H9 (cell line): ENCODE measurements around the gene IDH1. TPM values are rescaled to one million over a fixed set of nuclear protein-coding genes. Genes with fewer than 3 reads are reported as not detected.

Experiments
- DNase-seq: peaks from one replicate; pipeline ENCODE4 v3.0.0-alpha.2; 2017
- H2AFZ ChIP-seq: one replicate; pipeline ENCODE4 v1.6.1; 2013; ENCODE audit warnings: mild to moderate bottlenecking, low read length, control low read depth, moderate library complexity
- H2AK5ac ChIP-seq: 2 replicates; pipeline ENCODE4 v1.6.1; 2013; ENCODE audit warnings: low read length, control low read depth, mixed read lengths; ENCODE audit not compliant: insufficient read length
- H2BK120ac ChIP-seq: one replicate; pipeline ENCODE4 v1.6.1; 2013; ENCODE audit warnings: low read depth, mild to moderate bottlenecking, low read length, control low read depth, inconsistent platforms; ENCODE audit not compliant: poor library complexity, severe bottlenecking
- H2BK12ac ChIP-seq: 2 replicates; pipeline ENCODE4 v1.6.1; 2013; ENCODE audit warnings: low read length, control low read depth, mixed read lengths, low read depth; ENCODE audit not compliant: insufficient read length
- H2BK15ac ChIP-seq: 2 replicates; pipeline ENCODE4 v1.6.1; 2013; ENCODE audit warnings: low read depth, low read length, control low read depth
- H2BK20ac ChIP-seq: one replicate; pipeline ENCODE4 v1.6.1; 2013; ENCODE audit warnings: low read depth, mild to moderate bottlenecking, low read length, control low read depth, inconsistent platforms; ENCODE audit not compliant: poor library complexity, severe bottlenecking
- H2BK5ac ChIP-seq: 2 replicates; pipeline ENCODE4 v1.6.1; 2013; ENCODE audit warnings: low read length, control low read depth, mixed read lengths; ENCODE audit not compliant: insufficient read length
- H3K14ac ChIP-seq: 2 replicates; pipeline ENCODE4 v1.6.1; 2013; ENCODE audit warnings: low read length, control low read depth; ENCODE audit not compliant: insufficient read depth
- H3K18ac ChIP-seq: 2 replicates; pipeline ENCODE4 v1.6.1; 2013; ENCODE audit warnings: low read depth, mild to moderate bottlenecking, mixed read lengths, low read length, control low read depth; ENCODE audit not compliant: insufficient read length
- H3K23ac ChIP-seq: 2 replicates; pipeline ENCODE4 v1.6.1; 2013; ENCODE audit warnings: low read length, control low read depth, mixed read lengths, low read depth; ENCODE audit not compliant: insufficient read length
- H3K23me2 ChIP-seq: 2 replicates; pipeline ENCODE4 v1.6.1; 2013; ENCODE audit warnings: low read depth, mild to moderate bottlenecking, mixed read lengths, low read length, control low read depth; ENCODE audit not compliant: insufficient read length, poor library complexity, severe bottlenecking
- H3K27ac ChIP-seq: 2 replicates; pipeline ENCODE4 v1.5.1; 2013; ENCODE audit warnings: low read length, control low read depth, mixed read lengths, low read depth; ENCODE audit not compliant: insufficient read length
- H3K27me3 ChIP-seq: 2 replicates; pipeline ENCODE4 v1.6.1; 2013; ENCODE audit warnings: low read length, control low read depth, inconsistent platforms; ENCODE audit not compliant: insufficient read depth
- H3K4ac ChIP-seq: 2 replicates; pipeline ENCODE4 v1.6.1; 2013; ENCODE audit warnings: low read depth, mild to moderate bottlenecking, control low read depth, inconsistent platforms, low read length, moderate library complexity
- H3K4me1 ChIP-seq: 2 replicates; pipeline ENCODE4 v1.6.1; 2013; ENCODE audit warnings: low read length, control low read depth, inconsistent platforms; ENCODE audit not compliant: insufficient read depth
- H3K4me2 ChIP-seq: 2 replicates; pipeline ENCODE4 v1.6.1; 2013; ENCODE audit warnings: low read length, control low read depth, mixed read lengths; ENCODE audit not compliant: insufficient read length, insufficient read depth
- H3K56ac ChIP-seq: 2 replicates; pipeline ENCODE4 v1.6.1; 2013; ENCODE audit warnings: low read depth, mild to moderate bottlenecking, mixed read lengths, low read length, control low read depth; ENCODE audit not compliant: insufficient read length
- H3K79me1 ChIP-seq: 2 replicates; pipeline ENCODE4 v1.6.1; 2013; ENCODE audit warnings: low read depth, mild to moderate bottlenecking, moderate library complexity, low read length, control low read depth, inconsistent platforms; ENCODE audit not compliant: insufficient read depth, poor library complexity, severe bottlenecking
- H3K79me2 ChIP-seq: 2 replicates; pipeline ENCODE4 v1.6.1; 2013; ENCODE audit warnings: low read length, control low read depth, inconsistent platforms; ENCODE audit not compliant: insufficient read depth
- H3K9ac ChIP-seq: 2 replicates; pipeline ENCODE4 v1.6.1; 2013; ENCODE audit warnings: low read length, control low read depth, mixed read lengths; ENCODE audit not compliant: insufficient read length; ENCODE audit errors: extremely low read depth
- H3K9me3 ChIP-seq: one replicate; pipeline ENCODE4 v1.6.1; 2013; ENCODE audit warnings: low read depth, low read length, inconsistent platforms; ENCODE audit not compliant: control insufficient read depth
- H3T11ph ChIP-seq: one replicate; pipeline ENCODE4 v1.6.1; 2013; ENCODE audit warnings: mild to moderate bottlenecking, low read length, control low read depth, inconsistent platforms
- H4K20me1 ChIP-seq: one replicate; pipeline ENCODE4 v1.6.1; 2013; ENCODE audit not compliant: control insufficient read depth, insufficient read length, insufficient read depth
- H4K5ac ChIP-seq: 2 replicates; pipeline ENCODE4 v1.6.1; 2013; ENCODE audit warnings: low read depth, mild to moderate bottlenecking, mixed read lengths, low read length, control low read depth; ENCODE audit not compliant: insufficient read length
- H4K8ac ChIP-seq: replicated peaks from 2 replicates; pipeline ENCODE4 v1.6.1; 2013; ENCODE audit warnings: low read length, control low read depth, mixed read lengths, low read depth; ENCODE audit not compliant: insufficient read length
- H4K91ac ChIP-seq: 2 replicates; pipeline ENCODE4 v1.6.1; 2013; ENCODE audit warnings: low read depth, mild to moderate bottlenecking, moderate library complexity, mixed read lengths, low read length, control low read depth; ENCODE audit not compliant: insufficient read length
- H3K27ac Mint-ChIP-seq, 3 experiments: 2 replicates in 2 of 3; 3 replicates in 1 of 3; pipeline ENCODE4 v1.8.0; 2020 to 2021; ENCODE audit warnings: mixed read lengths in 3 of 3, mild to moderate bottlenecking in 1 of 3, moderate library complexity in 1 of 3
- H3K27me3 Mint-ChIP-seq: 2 replicates; pipeline ENCODE4 v1.8.0; 2021; ENCODE audit warnings: low read depth, mild to moderate bottlenecking, moderate library complexity, mixed read lengths
- H3K36me3 Mint-ChIP-seq, 3 experiments: 2 replicates in 2 of 3; 3 replicates in 1 of 3; pipeline ENCODE4 v1.8.0; 2020 to 2021; ENCODE audit warnings: low read depth in 3 of 3, mixed read lengths in 3 of 3; ENCODE audit not compliant: insufficient read depth in 1 of 3
- H3K4me1 Mint-ChIP-seq, 2 experiments: 2 replicates each; pipeline ENCODE4 v1.8.0; 2020; ENCODE audit warnings: mixed read lengths in 2 of 2
- H3K4me3 Mint-ChIP-seq, 2 experiments: 2 replicates in 1 of 2; 3 replicates in 1 of 2; pipeline ENCODE4 v1.8.0; 2020 to 2021; ENCODE audit warnings: mild to moderate bottlenecking in 2 of 2, mixed read lengths in 2 of 2, moderate library complexity in 1 of 2
- H3K9me3 Mint-ChIP-seq, 2 experiments: 2 replicates in 1 of 2; 3 replicates in 1 of 2; pipeline ENCODE4 v1.8.0; 2020; ENCODE audit warnings: mild to moderate bottlenecking in 2 of 2, mixed read lengths in 2 of 2, moderate library complexity in 1 of 2
- WGBS: extraction: QIAGEN DNeasy Blood & Tissue Kit; methylation state at CpG from one replicate; pipeline ENCODE4 v1.1.7; 2013; ENCODE audit warnings: missing lambda C conversion rate, low lambda C conversion rate, mixed read lengths; ENCODE audit not compliant: insufficient read length; ENCODE audit errors: extremely low coverage; 5-methylcytosine and 5-hydroxymethylcytosine counted together
- total RNA-seq: library from RNA; stranded (reverse); gene quantifications from 2 replicates; pipeline ENCODE4 v1.2.1, GENCODE V29; 2021
- TF ChIP-seq, protein P1 (sequence below): fragments of 200-600 bp; sonication (generic); conservative IDR thresholded peaks from 3 replicates; pipeline ENCODE4 v1.8.0; 2021; ENCODE audit warnings: antibody characterized with exemption, mild to moderate bottlenecking

The IDH1 gene
- total RNA-seq, 1 experiment from 2014 or later = 234 TPM

DNA sequence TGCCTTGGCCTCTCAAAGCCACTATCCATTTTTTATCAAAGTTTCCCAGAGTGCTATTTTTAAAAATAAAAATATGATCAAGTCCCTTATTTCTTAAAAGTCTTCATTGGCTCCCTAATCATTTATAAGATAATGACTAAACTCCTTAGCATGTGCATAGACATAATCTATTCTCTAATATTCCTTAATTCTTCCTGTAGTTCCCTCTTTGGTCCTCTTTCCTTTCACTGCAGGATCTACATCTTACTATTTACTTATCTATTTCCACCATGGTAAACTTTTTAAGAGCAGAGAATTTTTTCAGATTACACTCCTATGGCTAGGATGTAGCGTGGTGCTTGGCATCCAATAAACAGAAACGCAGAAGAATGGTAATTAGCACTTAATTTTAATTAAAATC, 19.0 kb downstream of the IDH1 start:
- no peak overlapping the region for H4K5ac ChIP-seq
- H3K23me2 ChIP-seq = no peaks in the 10 kb centered on the region
- H3K79me1 ChIP-seq = no peaks in the 10 kb centered on the region
- Mint-ChIP-seq H3K36me3 (peaks cover 45 to 55% (median 55%) of the 10 kb centered on the region in 3 experiments), H3K4me1 (no peaks in the 10 kb centered on the region), H3K9me3 (peaks cover 4 to 16% of the 10 kb centered on the region in 2 experiments; a peak in 4 of 5 replicates), H3K27me3 (no peaks in the 10 kb centered on the region), H3K27ac (no peak overlapping the region), H3K4me3 (no peak overlapping the region)
- H3K9me3 ChIP-seq = no peaks in the 10 kb centered on the region
- no peak overlapping the region for H2BK12ac ChIP-seq
- no peak overlapping the region for H2AFZ ChIP-seq
- H3K56ac ChIP-seq = no peak overlapping the region
- H3K4ac ChIP-seq = no peak overlapping the region
- no peak overlapping the region for H2BK20ac ChIP-seq
- no peaks in the 10 kb centered on the region for H3K79me2 ChIP-seq
- TF ChIP-seq, protein P1, sequence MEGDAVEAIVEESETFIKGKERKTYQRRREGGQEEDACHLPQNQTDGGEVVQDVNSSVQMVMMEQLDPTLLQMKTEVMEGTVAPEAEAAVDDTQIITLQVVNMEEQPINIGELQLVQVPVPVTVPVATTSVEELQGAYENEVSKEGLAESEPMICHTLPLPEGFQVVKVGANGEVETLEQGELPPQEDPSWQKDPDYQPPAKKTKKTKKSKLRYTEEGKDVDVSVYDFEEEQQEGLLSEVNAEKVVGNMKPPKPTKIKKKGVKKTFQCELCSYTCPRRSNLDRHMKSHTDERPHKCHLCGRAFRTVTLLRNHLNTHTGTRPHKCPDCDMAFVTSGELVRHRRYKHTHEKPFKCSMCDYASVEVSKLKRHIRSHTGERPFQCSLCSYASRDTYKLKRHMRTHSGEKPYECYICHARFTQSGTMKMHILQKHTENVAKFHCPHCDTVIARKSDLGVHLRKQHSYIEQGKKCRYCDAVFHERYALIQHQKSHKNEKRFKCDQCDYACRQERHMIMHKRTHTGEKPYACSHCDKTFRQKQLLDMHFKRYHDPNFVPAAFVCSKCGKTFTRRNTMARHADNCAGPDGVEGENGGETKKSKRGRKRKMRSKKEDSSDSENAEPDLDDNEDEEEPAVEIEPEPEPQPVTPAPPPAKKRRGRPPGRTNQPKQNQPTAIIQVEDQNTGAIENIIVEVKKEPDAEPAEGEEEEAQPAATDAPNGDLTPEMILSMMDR = no peak
- H3K4me1 ChIP-seq = no peaks in the 10 kb centered on the region
- H4K8ac ChIP-seq = no peak overlapping the region
- no peak overlapping the region for H3T11ph ChIP-seq
- H4K20me1 ChIP-seq = no peaks in the 10 kb centered on the region
- no peak overlapping the region for H2AK5ac ChIP-seq
- H3K9ac ChIP-seq = no peak overlapping the region
- no peak overlapping the region for H3K23ac ChIP-seq
- no CpG with 5 or more reads among the region's 2 CpGs for WGBS
- no peaks in the 10 kb centered on the region for H3K27me3 ChIP-seq
- H2BK15ac ChIP-seq = no peak overlapping the region
- H3K27ac ChIP-seq = no peak overlapping the region
- H4K91ac ChIP-seq = no peak overlapping the region
- H3K4me2 ChIP-seq = no peak overlapping the region
- no peak for DNase-seq
- H2BK120ac ChIP-seq = no peak overlapping the region
- H3K18ac ChIP-seq = no peak overlapping the region
- no peak overlapping the region for H3K14ac ChIP-seq
- H2BK5ac ChIP-seq = no peak overlapping the region
